22Rv1 (cell line): ENCODE measurements around the gene WNK3.

Source experiments
- H3K27ac ChIP-seq: fragments of 450-650 bp; 2 replicates; pipeline ENCODE4 v1.5.1; 2017
- CTCF ChIP-seq: fragments of 450-650 bp; IDR thresholded peaks from 2 replicates; pipeline ENCODE4 v1.5.1; 2017; ENCODE audit warnings: mild to moderate bottlenecking
- ZFX ChIP-seq: fragments of 450-650 bp; IDR thresholded peaks from 2 replicates; pipeline ENCODE4 v1.6.1; 2017; ENCODE audit warnings: antibody characterized with exemption, borderline replicate concordance

WNK3 gene

GRCh38 chrX:54166915-54167314, 190.9 kb downstream of the WNK3 start:
- no peak overlapping the region for H3K27ac ChIP-seq
- TF ChIP-seq ZFX (no peak), CTCF (no peak)

GRCh38 chrX:54157561-54157960, 200.3 kb downstream of the WNK3 start:
- no peak overlapping the region for H3K27ac ChIP-seq
- TF ChIP-seq CTCF (no peak), ZFX (no peak)
